Posterior vena cava (tissue), 2 donors: ENCODE measurements around the gene CCDC92B. TPM values are rescaled to one million over a fixed set of nuclear protein-coding genes. Genes with fewer than 3 reads are reported as not detected.
"Not testable (repeated sequence)": the region's sequence is repeated elsewhere in the genome, so short reads cannot be mapped to it uniquely, and the experiment has no call there.

Experiments
- DNase-seq: peaks from one replicate; pipeline ENCODE4 v3.0.0-alpha.2; 2020; ENCODE audit warnings: low spot score
- intact Hi-C, 2 donors: fragments of 100-400 bp; cut with DNase I; formaldehyde crosslinking; loops; one replicate each; pipeline versions ENCODE4 v1.14.1 to v1.14.2; 2022 to 2023
- total RNA-seq, 2 donors: library from RNA; stranded (reverse); fragmentation: NEBNext Ultra II Directional; extraction: Animal tissue kit (Norgen Biotek cat#: 25700); gene quantifications; one replicate each; pipeline ENCODE4 v1.2.1, GENCODE V29; 2021
- donor health status: DM: yes; HTN: yes; CAD: no.
- donor health status: DM: yes; HTN: yes; CAD: no.

The CCDC92B gene
- total RNA-seq, 2 donors from 2014 or later, result 0.05 to 0.23 TPM

DNA sequence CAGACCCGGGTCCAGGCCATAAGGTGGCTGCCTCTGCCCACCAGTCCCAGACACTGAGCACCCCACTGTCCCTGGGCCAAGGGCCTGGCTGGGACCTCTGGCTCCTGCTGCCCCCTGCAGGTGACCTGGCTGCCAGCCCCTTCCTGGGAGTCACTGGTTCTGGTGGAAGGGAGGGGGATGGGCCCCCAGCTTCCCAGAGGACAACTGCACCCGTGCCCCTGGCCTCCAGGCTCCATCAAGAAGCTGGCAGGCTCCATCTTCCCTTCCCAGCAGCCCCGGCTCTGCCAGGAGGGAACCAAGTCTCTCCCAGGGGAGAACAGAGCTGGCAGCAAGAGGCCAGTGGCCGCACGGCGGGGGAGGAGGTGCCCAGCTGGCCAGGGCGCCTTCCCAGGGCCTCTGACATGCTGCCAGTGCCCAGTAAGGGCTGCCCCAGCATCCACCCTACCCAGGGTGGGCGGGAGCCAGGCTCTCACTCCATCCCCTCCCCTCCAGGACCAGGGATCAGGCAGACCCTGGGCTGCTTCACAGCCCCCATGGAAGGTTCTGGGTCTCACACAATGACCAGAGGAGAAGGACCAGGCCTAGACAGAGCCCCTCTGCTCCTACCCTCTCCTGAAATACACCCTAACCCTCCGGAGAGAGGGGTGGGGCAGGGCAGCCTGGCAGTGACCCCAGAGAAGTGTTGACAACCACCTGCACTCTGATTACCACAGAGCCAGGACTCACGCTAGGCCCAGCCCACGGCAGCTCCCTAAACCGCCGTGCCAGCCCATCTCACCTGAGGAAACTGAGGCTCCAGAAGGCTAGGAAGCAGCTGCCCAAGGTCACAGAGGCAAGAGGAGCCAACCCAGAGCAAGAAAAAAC lies 41.5 kb downstream of the CCDC92B start:
- DNase-seq, result peak; percentile 81
- intact Hi-C loops, result loop anchor here in 1 of 2 donors (10.0 kb wide), 1 partner anchor 1053 kb away; no protein-coding TSS in a partner anchor

DNA sequence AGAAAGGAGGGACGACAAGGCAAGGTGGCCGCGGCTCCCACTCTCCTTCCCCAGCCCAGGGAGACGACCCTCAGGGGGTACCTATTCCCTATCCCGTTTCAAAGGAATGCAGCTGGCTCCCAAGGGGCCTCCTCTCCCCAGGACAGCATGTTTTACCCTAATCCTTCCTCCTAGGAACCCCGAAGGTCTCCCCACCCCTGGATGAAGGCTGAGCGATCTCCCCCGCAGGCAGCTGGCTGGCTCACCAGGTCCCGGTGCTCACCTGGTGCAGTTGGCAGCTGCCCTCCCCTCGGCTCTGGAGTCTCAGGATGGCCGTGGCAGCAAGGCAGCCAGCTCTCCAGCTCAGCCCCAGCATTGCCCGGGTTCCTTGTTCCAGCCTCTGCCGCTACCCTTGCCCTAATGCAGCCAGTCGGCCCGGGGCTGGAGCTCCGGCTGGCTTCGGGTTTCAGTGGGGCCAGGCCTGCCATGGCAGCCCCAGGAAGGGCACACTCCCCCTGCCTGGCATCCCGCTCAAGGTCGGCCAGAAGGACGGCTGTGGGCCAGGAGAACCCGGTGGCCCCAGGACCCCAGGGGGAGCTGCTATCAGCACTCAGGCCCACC lies 42.4 kb downstream of the CCDC92B start:
- peak; percentile 67 for DNase-seq
- intact Hi-C loops, result loop anchor here in 1 of 2 donors (10.0 kb wide), 1 partner anchor 1052 kb away; no protein-coding TSS in a partner anchor

GRCh38 chr17:2705888-2706795 lies 43.3 kb downstream of the CCDC92B start:
- intact Hi-C loops, result loop anchor here in 1 of 2 donors (10.0 kb wide), 1 partner anchor 1051 kb away; no protein-coding TSS in a partner anchor
- peak; percentile 74 for DNase-seq

DNA sequence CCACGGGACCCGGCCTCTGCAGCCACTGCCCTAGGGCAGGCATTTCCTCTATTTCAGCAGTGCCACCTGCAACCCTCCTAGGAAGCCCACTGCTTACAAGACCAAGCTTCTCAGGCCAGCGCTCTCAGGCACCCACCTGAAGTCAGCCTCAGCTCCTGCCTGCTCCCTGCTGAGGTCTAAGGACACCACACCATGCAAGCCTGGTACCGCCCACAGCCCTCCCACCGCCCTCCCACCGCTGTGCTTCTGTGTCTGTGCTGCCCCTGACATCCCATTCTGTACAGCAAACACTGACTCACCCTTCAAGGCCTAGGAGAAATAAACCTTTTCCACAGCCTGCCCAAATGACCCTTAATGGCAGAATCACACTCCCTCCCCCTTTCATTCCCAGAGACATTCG lies 44.2 kb downstream of the CCDC92B start:
- DNase-seq, result peak; percentile 42
- intact Hi-C loops, result loop anchor here in 1 of 2 donors (10.0 kb wide), 1 partner anchor 1050 kb away; no protein-coding TSS in a partner anchor

GRCh38 chr17:2704890-2705248 lies 44.6 kb downstream of the CCDC92B start:
- intact Hi-C loops, result loop anchor here in 1 of 2 donors (10.0 kb wide), 1 partner anchor 1050 kb away; no protein-coding TSS in a partner anchor
- no peak for DNase-seq

- intact Hi-C loops, result loop anchor here in 1 of 2 donors (10.0 kb wide), 1 partner anchor 1049 kb away; no protein-coding TSS in a partner anchor
- DNase-seq, result peak; percentile 70
Measured at GRCh38 chr17:2704031-2704889, 45.2 kb downstream of the CCDC92B start.

GRCh38 chr17:2703606-2704005 lies 45.8 kb downstream of the CCDC92B start:
- intact Hi-C loops, result loop anchor here in 1 of 2 donors (10.0 kb wide), 1 partner anchor 1049 kb away; no protein-coding TSS in a partner anchor
- DNase-seq, result peak; percentile 73

- peak; percentile 76 for DNase-seq
- intact Hi-C loops, result loop anchor here in 1 of 2 donors (10.0 kb wide), 1 partner anchor 1048 kb away; no protein-coding TSS in a partner anchor
Measured at GRCh38 chr17:2703181-2703580, 46.3 kb downstream of the CCDC92B start.

- intact Hi-C loops, result loop anchor here in 1 of 2 donors (10.0 kb wide), 1 partner anchor 1047 kb away; no protein-coding TSS in a partner anchor
- DNase-seq, result peak; percentile 64
Measured at GRCh38 chr17:2701996-2702741, 47.3 kb downstream of the CCDC92B start.

DNA sequence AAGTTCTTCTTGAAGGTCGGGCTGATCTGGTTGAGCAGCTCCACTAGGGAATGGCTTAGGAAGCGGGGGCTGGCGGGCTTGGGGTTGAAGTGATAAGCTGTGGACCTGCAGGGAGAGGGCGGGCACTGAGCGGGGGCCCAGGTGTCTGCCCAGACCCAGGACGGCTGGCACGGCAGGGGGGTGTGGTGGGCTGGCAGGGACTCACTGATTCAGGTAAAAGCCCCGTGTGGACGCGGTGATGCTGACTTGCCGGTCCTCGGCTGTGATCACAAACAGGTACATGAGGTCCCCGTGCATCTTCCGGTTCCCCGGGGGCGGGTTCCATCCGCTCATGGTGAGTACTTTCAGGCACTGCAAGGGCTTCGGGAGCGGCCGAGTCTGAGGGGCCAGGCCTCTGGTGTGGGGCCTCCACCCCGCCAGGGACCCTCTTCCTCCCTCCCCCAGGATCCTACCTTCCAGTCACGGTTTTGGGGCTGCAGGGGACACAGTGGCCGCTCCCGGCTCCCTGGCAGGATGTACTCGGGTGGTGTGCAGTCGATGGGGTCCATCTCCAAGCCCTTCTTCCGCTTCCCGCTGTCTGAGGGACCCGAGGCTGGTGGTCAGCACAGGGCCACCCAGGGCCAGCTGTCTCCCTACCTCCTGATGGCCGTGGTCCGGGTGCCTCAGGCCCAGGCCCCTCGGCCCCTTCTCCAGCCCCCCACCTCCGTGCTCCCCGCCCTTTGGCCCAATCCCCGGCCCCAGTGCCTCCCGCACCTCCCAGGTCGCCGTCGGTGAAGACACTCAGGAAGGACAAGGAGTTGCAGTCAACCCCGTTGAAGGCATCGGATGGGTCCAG lies 48.1 kb downstream of the CCDC92B start:
- peak; percentile 82 for DNase-seq
- intact Hi-C loops, result loop anchor here in 1 of 2 donors (10.0 kb wide), 1 partner anchor 1047 kb away; no protein-coding TSS in a partner anchor

DNA sequence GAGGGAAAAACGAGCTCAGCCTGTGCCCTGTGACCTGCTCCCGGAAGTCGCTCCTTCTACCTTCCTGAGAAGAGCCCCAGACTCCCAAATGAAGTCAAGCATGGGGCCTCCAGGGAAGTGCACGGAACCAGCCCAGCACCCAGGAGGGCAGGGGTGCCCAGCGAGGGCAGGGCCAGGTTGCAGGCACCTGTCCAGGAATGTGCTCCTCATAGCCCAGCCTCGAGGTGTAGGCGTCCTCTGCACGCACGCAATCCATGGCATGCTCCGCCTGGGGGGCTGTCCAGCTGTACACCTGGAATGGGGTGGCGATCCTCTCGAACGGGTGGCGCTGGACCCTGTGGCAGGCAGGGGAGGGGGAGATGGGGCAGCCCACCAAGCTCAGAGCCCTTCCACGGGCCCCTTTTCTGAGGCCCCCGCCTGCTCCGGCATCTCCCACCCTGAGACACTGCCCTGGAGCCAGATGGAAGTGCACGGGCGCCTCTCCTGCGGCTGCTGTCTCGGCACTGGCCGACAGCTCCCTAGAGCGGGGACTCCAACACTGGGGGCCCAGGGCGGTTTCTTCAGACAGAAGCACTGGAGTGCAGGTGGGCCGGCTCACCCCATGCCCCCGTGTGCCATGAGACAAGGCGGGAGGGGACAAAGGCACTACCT lies 48.8 kb downstream of the CCDC92B start:
- intact Hi-C loops, result loop anchor here in 1 of 2 donors (10.0 kb wide), 1 partner anchor 1046 kb away; no protein-coding TSS in a partner anchor
- peak; percentile 79 for DNase-seq

- intact Hi-C loops, result loop anchor here in 1 of 2 donors (10.0 kb wide), 1 partner anchor 1045 kb away; no protein-coding TSS in a partner anchor
- peak; percentile 72 for DNase-seq
Measured at GRCh38 chr17:2700030-2700490, 49.4 kb downstream of the CCDC92B start.

DNA sequence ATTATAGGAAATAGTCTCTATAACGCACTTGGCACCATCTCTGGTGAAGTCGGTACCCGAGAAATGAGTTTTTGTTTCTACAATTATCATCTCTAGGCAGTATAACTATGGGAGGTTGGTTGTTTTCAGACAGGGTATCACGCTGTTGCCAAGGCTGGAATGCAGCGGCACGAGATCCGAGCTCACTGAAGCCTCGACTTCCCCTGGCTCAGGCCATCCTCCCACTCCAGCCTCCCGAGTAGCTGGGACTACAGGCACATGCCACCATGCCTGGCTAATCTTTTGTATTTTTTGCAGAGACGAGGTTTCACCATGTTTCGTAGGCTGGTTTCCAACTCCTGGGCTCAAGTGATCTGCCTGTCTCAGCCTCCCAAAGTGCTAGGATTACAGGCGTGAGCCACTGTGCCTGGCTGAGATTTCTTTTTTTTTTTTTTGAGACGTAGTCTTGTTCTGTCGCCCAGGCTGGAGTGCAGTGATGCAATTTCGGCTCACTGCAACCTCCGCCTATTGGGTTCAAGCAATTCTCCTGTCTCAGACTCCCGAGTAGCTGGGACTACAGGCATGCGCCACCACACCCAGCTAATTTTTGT lies 50.1 kb downstream of the CCDC92B start:
- intact Hi-C loops, DNase-seq: not testable (repeated sequence)

- peak; percentile 77 for DNase-seq
Measured at GRCh38 chr17:2697611-2698162, 51.8 kb downstream of the CCDC92B start.

More at GRCh38 chr17:2697611-2698162, 51.8 kb downstream of the CCDC92B start:
- intact Hi-C loops, result no loop called here
